Endodermal cell (in vitro differentiated cells): ENCODE data around the gene CAMTA1. TPM values are rescaled to one million over a fixed set of nuclear protein-coding genes. Genes with fewer than 3 reads are reported as not detected.

Source experiments
- DNase-seq: peaks from one replicate; pipeline ENCODE4 v3.0.0-alpha.2; 2017
- H3K27ac ChIP-seq: 2 replicates; pipeline ENCODE4 v1.5.1; 2013; ENCODE audit warnings: mild to moderate bottlenecking, low read depth, low read length, moderate library complexity
- H3K27me3 ChIP-seq: 2 replicates; pipeline ENCODE4 v1.6.1; 2013; ENCODE audit warnings: mild to moderate bottlenecking, low read length, moderate library complexity; ENCODE audit not compliant: insufficient read depth, control insufficient read depth, poor library complexity, severe bottlenecking
- H3K36me3 ChIP-seq: 2 replicates; pipeline ENCODE4 v1.7.0; 2013; ENCODE audit warnings: mild to moderate bottlenecking, low read length, moderate library complexity; ENCODE audit not compliant: control insufficient read depth, insufficient read depth
- H3K4me1 ChIP-seq: one replicate; pipeline ENCODE4 v1.7.0; 2013; ENCODE audit warnings: low read length; ENCODE audit not compliant: control insufficient read depth, insufficient read depth
- H3K4me3 ChIP-seq: 2 replicates; pipeline ENCODE4 v1.5.1; 2013; ENCODE audit warnings: mild to moderate bottlenecking, low read length, moderate library complexity
- H3K9ac ChIP-seq: 2 replicates; pipeline ENCODE4 v1.6.1; 2013; ENCODE audit warnings: mild to moderate bottlenecking, low read length, moderate library complexity; ENCODE audit not compliant: poor library complexity, severe bottlenecking; ENCODE audit errors: extremely low read depth
- H3K9me3 ChIP-seq: 2 replicates; pipeline ENCODE4 v1.6.1; 2013; ENCODE audit warnings: mild to moderate bottlenecking, low read length, moderate library complexity; ENCODE audit not compliant: control insufficient read depth
- H3K27ac Mint-ChIP-seq: 2 replicates; pipeline ENCODE4 v1.8.0; 2020; ENCODE audit warnings: mixed read lengths
- H3K27me3 Mint-ChIP-seq: 2 replicates; pipeline ENCODE4 v1.8.0; 2021; ENCODE audit warnings: mild to moderate bottlenecking, mixed read lengths; ENCODE audit not compliant: insufficient read depth
- H3K36me3 Mint-ChIP-seq: 2 replicates; pipeline ENCODE4 v1.8.0; 2020; ENCODE audit warnings: low read depth, mixed read lengths
- H3K4me1 Mint-ChIP-seq: 2 replicates; pipeline ENCODE4 v1.8.0; 2020; ENCODE audit warnings: mixed read lengths
- H3K4me3 Mint-ChIP-seq: 2 replicates; pipeline ENCODE4 v1.8.0; 2020; ENCODE audit warnings: mild to moderate bottlenecking, moderate library complexity, mixed read lengths
- H3K9me3 Mint-ChIP-seq: 2 replicates; pipeline ENCODE4 v1.8.0; 2020; ENCODE audit warnings: mild to moderate bottlenecking, mixed read lengths
- WGBS, 2 experiments: methylation state at CpG; one replicate each; pipeline versions ENCODE4 v1.1.5 to v1.1.7; 2013; ENCODE audit warnings: missing lambda C conversion rate in 2 of 2, mixed read lengths in 1 of 2; ENCODE audit not compliant: insufficient coverage in 1 of 2, insufficient read length in 1 of 2; 5-methylcytosine and 5-hydroxymethylcytosine counted together
- total RNA-seq, 2 donors: library from RNA; stranded (reverse); fragmentation: NEBNext Ultra II Directional in 1 of 2; extraction: Animal tissue kit (Norgen Biotek cat#: 25700) in 1 of 2; gene quantifications; 2 replicates in 1 of 2; 3 replicates in 1 of 2; pipeline ENCODE4 v1.2.1, GENCODE V29; 2021
- TF ChIP-seq, protein P1 (sequence below): fragments of 200-600 bp; sonication (generic); conservative IDR thresholded peaks from 2 replicates; pipeline ENCODE4 v1.5.0; 2021; ENCODE audit warnings: antibody characterized with exemption, mild to moderate bottlenecking

CAMTA1 gene
- total RNA-seq, 2 donors from 2014 or later: 123 to 137 TPM

DNA sequence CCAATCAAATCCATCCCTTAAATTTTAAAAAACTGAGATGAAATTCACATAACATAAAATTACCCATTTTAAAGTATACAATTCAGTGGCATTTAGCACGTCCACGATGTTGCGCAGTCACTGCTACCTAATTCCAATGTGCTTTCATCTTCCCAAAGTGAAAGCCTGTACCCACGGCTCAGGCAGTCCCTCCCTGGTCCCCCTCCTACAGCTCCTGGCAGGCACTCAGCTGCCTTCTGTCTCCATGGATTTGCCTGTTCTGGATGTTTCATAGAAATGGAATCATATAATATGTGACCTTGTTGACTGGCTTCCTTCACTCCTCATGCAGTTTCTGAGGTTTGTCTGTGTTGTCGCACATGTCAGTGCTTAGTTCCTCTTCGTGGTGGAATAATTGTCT lies 386.3 kb downstream of the CAMTA1 start:
- H3K27ac ChIP-seq: no peak overlapping the region
- 90 to 97% methylated on average over 4 to 6 of the region's 6 CpGs for WGBS, 2 experiments
- Mint-ChIP-seq H3K27ac (no peak overlapping the region), H3K4me1 (no peaks in the 10 kb centered on the region), H3K27me3 (no peaks in the 10 kb centered on the region), H3K9me3 (peaks cover 3% of the 10 kb centered on the region), H3K36me3 (no peaks in the 10 kb centered on the region), H3K4me3 (no peak overlapping the region)
- no peaks in the 10 kb centered on the region for H3K27me3 ChIP-seq
- no peaks in the 10 kb centered on the region for H3K36me3 ChIP-seq
- TF ChIP-seq, protein P1, sequence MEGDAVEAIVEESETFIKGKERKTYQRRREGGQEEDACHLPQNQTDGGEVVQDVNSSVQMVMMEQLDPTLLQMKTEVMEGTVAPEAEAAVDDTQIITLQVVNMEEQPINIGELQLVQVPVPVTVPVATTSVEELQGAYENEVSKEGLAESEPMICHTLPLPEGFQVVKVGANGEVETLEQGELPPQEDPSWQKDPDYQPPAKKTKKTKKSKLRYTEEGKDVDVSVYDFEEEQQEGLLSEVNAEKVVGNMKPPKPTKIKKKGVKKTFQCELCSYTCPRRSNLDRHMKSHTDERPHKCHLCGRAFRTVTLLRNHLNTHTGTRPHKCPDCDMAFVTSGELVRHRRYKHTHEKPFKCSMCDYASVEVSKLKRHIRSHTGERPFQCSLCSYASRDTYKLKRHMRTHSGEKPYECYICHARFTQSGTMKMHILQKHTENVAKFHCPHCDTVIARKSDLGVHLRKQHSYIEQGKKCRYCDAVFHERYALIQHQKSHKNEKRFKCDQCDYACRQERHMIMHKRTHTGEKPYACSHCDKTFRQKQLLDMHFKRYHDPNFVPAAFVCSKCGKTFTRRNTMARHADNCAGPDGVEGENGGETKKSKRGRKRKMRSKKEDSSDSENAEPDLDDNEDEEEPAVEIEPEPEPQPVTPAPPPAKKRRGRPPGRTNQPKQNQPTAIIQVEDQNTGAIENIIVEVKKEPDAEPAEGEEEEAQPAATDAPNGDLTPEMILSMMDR: no peak
- H3K9ac ChIP-seq: no peak overlapping the region
- no peak for DNase-seq
- H3K9me3 ChIP-seq: no peaks in the 10 kb centered on the region
- H3K4me1 ChIP-seq: no peaks in the 10 kb centered on the region
- no peak overlapping the region for H3K4me3 ChIP-seq

DNA sequence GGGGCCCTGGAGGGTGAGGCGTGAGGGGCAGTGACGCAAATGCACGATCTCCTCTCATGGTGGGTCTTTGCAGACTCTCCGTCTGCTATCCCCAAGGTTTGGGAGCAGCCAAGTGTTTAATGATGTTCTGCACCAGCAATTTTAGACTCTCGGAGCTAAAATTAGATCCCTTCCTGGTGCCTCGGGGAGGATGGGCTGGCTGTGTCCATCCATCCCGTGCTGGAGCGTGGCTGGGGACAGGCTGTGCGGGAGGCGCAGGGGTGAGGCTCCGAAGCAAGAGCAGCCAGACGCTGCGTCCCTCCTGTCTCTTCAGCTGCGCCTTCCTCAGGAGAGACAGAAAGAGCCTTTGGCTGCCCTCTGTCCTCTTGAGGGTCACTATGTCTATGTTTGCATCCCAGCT lies 387.6 kb downstream of the CAMTA1 start:
- peaks cover 15% of the 10 kb centered on the region for H3K9me3 Mint-ChIP-seq
- H3K4me3 Mint-ChIP-seq: no peak overlapping the region
- no peaks in the 10 kb centered on the region for H3K27me3 Mint-ChIP-seq
- 92% methylated on average over 12 to 14 of the region's 14 CpGs for WGBS, 2 experiments
- H3K4me3 ChIP-seq: no peak overlapping the region
- H3K27ac ChIP-seq: no peak overlapping the region
- no peak overlapping the region for H3K27ac Mint-ChIP-seq
- no peaks in the 10 kb centered on the region for H3K4me1 ChIP-seq
- no peaks in the 10 kb centered on the region for H3K27me3 ChIP-seq
- H3K9ac ChIP-seq: no peak overlapping the region
- TF ChIP-seq, protein P1: no peak
- H3K36me3 ChIP-seq: no peaks in the 10 kb centered on the region
- H3K9me3 ChIP-seq: no peaks in the 10 kb centered on the region
- no peaks in the 10 kb centered on the region for H3K4me1 Mint-ChIP-seq
- peaks cover 2% of the 10 kb centered on the region for H3K36me3 Mint-ChIP-seq
- DNase-seq: no peak

DNA sequence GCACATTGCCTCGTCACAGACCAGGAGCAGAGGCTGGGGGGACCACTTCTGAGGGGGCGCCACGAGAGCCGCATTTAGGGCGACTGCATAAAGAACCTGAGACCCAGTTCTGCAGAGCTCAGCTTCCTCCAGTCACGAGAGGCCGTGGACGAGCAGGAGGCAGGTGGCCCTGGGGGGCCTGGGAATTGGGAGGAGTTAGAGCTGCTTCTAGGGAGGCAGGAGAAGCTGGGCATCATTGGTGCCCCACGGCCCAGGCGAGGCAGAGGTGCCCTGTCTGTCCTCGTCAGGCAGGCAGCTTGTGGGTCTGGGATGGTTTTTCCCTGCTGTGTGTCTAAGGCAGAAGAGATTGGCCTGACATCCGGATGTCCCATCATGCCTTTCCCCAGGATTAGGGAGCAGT lies 389.3 kb downstream of the CAMTA1 start:
- Mint-ChIP-seq H3K27me3 (no peaks in the 10 kb centered on the region), H3K36me3 (peaks cover 2% of the 10 kb centered on the region), H3K27ac (no peak overlapping the region), H3K9me3 (peaks cover 28% of the 10 kb centered on the region), H3K4me3 (no peak overlapping the region), H3K4me1 (no peaks in the 10 kb centered on the region)
- 88 to 90% methylated on average over 7 to 12 of the region's 12 CpGs for WGBS, 2 experiments
- no peaks in the 10 kb centered on the region for H3K9me3 ChIP-seq
- H3K4me3 ChIP-seq: no peak overlapping the region
- H3K27ac ChIP-seq: no peak overlapping the region
- no peaks in the 10 kb centered on the region for H3K36me3 ChIP-seq
- no peaks in the 10 kb centered on the region for H3K4me1 ChIP-seq
- TF ChIP-seq, protein P1: no peak
- no peak overlapping the region for H3K9ac ChIP-seq
- H3K27me3 ChIP-seq: no peaks in the 10 kb centered on the region
- DNase-seq: no peak
